ENCODE measurements around the gene CHRM1.
"Not testable (repeated sequence)": the region's sequence is repeated elsewhere in the genome, so short reads cannot be mapped to it uniquely, and the experiment has no call there.

The CHRM1 gene, protein sequence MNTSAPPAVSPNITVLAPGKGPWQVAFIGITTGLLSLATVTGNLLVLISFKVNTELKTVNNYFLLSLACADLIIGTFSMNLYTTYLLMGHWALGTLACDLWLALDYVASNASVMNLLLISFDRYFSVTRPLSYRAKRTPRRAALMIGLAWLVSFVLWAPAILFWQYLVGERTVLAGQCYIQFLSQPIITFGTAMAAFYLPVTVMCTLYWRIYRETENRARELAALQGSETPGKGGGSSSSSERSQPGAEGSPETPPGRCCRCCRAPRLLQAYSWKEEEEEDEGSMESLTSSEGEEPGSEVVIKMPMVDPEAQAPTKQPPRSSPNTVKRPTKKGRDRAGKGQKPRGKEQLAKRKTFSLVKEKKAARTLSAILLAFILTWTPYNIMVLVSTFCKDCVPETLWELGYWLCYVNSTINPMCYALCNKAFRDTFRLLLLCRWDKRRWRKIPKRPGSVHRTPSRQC

GRCh38 chr11:62921201-62921572 lies at the start of gene CHRM1:
Gene CHRM1 (minus strand): TSS chr11:62921363. CDS start chr11:62911100, 10,263 bp downstream.
- DNase-seq: peak in 1 of 2 experiments; percentile 25

DNA sequence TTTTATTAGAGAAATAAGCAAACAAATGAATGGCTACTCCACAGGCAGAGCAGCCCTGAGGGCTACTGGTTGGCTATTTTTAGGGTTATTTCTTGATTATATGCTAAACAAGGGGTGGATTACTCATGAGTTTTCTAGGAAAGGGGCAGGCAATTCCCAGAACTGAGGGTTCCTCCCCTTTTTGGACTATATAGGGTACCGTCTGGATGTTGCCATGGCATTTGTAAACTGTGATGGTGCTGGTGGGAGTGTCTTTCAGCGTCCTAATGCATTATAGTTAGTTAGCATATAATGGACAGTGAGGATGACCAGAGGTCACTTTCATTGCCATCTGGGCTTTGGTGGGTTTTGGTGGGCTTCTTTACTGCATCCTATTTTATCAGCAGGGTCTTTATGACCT lies 44.4 kb upstream of the CHRM1 start:
- DNase-seq: no peak

- DNase-seq: peak in 1 of 2 experiments; percentile 25
Observed at GRCh38 chr11:62962391-62962790, 41.2 kb upstream of the CHRM1 start.

GRCh38 chr11:62961017-62961570 lies 39.9 kb upstream of the CHRM1 start:
- DNase-seq: no peak

GRCh38 chr11:62959422-62959980 lies 38.3 kb upstream of the CHRM1 start:
- DNase-seq: no peak

- no peak for DNase-seq
Observed at GRCh38 chr11:62958547-62959421, 37.6 kb upstream of the CHRM1 start.

- DNase-seq: no peak
Observed at GRCh38 chr11:62957147-62957546, 36.0 kb upstream of the CHRM1 start.

DNA sequence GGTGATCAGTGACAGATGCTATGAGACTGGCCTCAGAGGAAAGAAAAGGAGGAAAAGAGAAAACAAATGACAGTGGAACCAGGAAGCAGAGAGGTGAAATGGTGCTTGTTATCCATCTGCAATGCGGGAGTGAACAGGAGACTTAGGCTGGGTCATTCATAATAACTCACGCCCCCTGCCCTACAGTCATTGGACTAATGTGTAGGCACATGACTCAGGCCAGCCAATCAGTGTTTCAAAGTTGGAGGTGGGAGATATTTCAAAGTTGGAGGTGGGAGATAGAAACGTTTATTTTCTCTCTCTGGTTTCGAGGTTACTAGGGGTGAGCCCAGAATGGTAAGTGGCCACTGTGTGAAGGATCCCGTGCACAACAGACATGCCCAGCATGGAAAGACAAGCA lies 33.3 kb upstream of the CHRM1 start:
- DNase-seq: no peak

DNA sequence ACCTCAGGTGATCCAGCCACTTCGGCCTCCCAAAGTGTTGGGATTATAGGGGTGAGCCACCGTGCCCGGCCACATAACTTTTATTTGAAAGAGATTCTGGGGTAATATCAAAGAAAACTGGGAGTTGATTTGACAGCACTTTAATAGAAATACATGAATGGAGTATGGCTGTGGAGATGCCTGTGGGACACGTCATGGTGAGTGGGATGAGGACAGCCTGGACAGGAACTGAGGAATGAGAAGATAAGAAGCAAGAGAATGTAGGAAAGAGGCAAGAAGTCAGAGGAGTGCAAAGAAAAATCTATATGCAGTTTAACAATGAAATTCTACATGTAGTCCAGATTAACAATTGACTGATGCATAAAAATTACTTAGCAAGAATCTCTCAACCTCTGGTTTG lies 32.6 kb upstream of the CHRM1 start:
- no peak for DNase-seq

GRCh38 chr11:62948765-62949320 lies 27.7 kb upstream of the CHRM1 start:
- DNase-seq: no peak

- DNase-seq: not testable (repeated sequence)
Observed at GRCh38 chr11:62945538-62945937, 24.4 kb upstream of the CHRM1 start.

DNA sequence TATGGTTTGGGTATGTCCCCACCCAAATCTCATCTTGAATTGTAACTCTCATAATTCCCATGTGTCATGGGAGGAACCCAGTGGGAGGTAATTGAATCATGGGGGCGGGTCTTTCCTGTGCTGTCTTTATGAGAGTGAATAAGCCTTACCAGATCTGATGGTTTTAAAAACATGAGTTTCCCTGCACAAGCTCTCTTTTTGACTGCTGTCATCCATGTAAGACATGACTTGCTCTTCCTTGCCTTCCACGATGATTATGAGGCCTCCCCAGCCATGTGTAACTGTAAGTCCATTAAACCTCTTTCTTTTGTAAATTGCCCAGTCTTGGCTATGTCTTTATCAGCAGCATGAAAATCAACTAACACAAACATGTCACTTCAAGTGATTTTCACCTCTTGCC lies 16.4 kb upstream of the CHRM1 start:
- DNase-seq: not testable (repeated sequence)

DNA sequence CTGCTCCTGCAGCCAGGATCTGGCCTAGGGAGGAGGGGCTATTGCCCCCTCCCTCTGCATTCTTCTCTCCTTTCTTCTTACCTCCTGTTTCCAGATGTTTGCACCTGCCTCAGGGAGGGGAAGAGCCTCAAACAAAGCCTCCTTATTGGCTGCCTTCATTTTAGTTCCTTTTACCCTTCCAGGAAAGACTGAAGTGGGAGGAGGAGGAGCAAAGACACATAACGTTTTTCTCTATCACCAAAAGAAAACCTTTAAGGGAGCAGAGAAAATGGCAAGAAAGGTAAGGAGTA lies 13.3 kb upstream of the CHRM1 start:
- no peak for DNase-seq

DNA sequence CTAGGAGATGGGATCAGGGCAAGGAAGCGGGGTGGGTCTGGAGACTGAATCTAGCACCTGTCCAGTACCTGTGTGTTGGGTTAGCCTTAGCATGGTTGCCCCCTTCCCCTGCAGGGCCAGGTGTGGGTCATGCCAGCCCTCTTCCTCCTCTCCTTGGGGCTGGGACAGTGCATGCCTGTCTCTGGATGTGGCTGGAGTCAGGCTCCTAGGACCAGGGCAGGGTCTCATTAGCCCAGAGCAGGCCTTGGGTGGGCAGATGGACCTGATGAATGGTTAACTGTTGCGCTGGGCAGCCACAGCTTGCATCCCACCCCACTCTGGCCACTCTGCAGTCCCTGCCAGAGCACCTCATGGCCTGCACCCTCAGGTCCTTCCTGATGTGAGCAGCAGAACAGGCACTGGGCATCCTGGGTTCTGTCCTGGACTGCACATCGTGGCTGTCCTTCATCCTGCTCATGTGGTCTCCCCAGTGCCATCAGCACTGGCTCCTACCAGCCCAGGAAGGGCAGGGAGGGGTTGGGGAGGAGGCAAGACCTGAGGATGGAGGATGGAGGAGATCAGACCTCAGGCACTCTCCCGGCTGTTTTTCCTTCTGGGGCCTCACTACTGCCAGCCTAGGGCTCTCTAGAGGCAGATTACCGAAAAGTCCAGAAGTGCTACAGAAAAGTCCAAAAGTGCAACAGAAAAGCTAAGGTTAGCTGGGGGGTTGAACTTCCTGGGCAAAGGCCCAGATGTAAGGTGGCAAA lies 12.8 kb upstream of the CHRM1 start:
- no peak for DNase-seq

GRCh38 chr11:62933285-62933684 lies 12.1 kb upstream of the CHRM1 start:
- peak in 1 of 2 experiments; percentile 25 for DNase-seq

DNA sequence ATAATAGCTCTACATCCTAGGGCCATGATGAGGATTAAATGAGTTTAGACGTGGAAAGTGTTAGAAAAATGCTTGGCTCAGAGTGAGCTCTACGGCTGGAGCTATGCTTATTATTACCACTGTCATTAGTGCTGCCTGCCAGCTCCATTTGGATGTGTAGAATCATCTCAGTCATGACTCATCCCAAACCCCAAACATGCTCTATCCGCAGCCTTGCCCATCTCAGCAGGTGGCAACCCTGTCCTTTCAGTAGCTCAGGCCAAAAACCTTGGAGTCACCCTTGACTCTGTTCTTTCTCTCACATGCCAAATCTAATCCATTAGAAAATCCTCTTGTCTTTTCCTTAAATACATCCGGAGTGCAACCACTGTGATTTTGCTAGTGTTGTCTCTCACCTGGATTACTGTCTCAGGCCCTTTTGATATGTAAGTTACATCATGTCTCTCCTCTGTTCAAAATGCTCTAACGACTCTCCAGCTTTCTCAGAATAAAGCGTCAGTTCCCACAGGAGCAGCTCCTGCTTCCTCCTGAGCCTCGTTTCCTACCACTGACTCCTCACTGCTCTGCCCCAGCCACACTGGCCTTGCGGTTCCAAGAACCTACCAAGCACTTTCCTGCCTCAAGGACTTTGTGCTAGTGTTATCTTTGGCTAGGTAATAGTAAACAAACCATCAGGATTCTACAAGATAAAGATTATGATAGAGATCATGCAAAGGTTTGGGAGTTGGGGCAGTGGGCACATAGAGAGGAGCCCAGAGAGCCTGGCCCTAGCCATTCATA lies 10.5 kb upstream of the CHRM1 start:
- DNase-seq: no peak

DNA sequence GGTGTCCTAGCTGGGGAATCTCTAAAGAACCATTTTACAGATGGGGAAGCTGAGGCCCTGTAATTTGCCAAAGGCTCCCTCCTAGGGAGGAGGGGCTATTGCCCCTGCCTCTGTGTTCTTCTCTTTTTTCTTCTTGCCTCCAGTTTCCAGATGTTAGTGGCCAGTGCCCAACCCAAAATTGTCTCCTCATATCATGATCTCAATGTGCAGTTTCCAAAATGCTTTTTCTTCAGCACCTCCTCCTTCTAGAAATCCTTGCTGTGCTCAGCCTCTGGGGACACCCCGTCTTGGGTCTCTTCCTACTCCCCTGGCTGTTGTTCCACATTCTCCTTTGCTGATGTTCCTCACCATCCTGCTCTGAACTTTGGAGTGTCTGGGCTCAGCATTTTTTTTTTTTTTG lies 9.5 kb upstream of the CHRM1 start:
- DNase-seq: no peak

- no peak for DNase-seq
Observed at GRCh38 chr11:62930157-62930556, 9.0 kb upstream of the CHRM1 start.

GRCh38 chr11:62928011-62928410 lies 6.8 kb upstream of the CHRM1 start:
- DNase-seq: no peak

DNA sequence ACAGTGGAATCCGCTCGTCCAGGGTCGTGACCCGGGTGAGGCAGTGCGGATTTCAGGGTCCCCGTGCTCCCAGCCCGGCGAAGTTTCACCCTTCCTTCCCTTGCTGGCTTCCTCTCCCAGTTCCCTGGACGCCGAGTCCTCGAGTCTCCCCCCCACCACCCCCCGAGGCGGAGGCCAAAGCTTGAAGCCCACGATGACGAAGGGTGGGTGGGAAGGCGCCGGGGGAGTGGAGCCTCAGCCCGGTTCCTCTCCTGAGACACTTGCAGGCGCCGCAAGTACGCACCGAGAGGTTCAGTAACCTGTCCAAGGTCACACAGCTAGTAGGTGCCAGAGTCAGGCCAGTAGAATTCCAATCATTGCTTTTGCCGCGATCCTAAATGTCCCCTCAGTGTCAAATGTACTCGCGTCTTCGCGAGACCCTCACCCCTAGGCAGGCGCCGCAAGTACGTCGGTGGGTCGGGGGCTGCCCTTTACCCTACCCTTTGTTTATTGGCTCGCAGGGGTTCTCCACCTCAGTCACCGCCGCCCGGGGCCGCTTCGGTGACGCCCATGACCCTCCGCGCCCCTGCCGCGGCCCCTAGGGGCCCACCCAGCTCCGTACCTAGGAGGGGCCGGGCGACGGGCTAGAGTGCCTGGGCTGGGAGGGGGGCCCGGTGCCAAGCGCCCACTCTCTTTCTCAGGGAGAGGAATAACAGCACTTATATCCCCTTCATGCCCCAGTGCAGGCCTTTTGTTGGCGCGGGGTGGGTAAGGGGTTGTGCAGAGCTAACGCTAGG lies 5.7 kb upstream of the CHRM1 start:
- DNase-seq: no peak

Measured in NCI-H526 (cell line).